HTERT RPE-1 (cell line): ENCODE data around the gene LIN37.
"Not testable (repeated sequence)": the region's sequence is repeated elsewhere in the genome, so short reads cannot be mapped to it uniquely, and the experiment has no call there.

Experiments used
- in situ Hi-C: fragments of 300-500 bp; cut with MboI; formaldehyde crosslinking; loops from 4 replicates; pipeline ENCODE4 v1.14.3; 2020; ENCODE audit warnings: low sequenced_read_pairs

The LIN37 gene

GRCh38 chr19:35787227-35787799 is 38.9 kb downstream of the LIN37 start:
- in situ Hi-C loops = no loop called here

GRCh38 chr19:35788205-35788960 is 40.0 kb downstream of the LIN37 start:
- in situ Hi-C loops = no loop called here

GRCh38 chr19:35789195-35789977 is 41.0 kb downstream of the LIN37 start:
- in situ Hi-C loops = no loop called here

- in situ Hi-C loops = no loop called here
Measured at GRCh38 chr19:35789978-35790944, 41.9 kb downstream of the LIN37 start.

GRCh38 chr19:35790981-35791813 is 42.8 kb downstream of the LIN37 start:
- in situ Hi-C loops = no loop called here

GRCh38 chr19:35791814-35792279 is 43.5 kb downstream of the LIN37 start:
- in situ Hi-C loops = no loop called here

- in situ Hi-C loops = no loop called here
Measured at GRCh38 chr19:35792312-35792711, 43.9 kb downstream of the LIN37 start.

GRCh38 chr19:35792888-35793287 is 44.5 kb downstream of the LIN37 start:
- in situ Hi-C loops = no loop called here

- in situ Hi-C loops = no loop called here
Measured at GRCh38 chr19:35793381-35794165, 45.2 kb downstream of the LIN37 start.

- in situ Hi-C loops = not testable (repeated sequence)
Measured at GRCh38 chr19:35795564-35795963, 47.2 kb downstream of the LIN37 start.

- in situ Hi-C loops = no loop called here
Measured at GRCh38 chr19:35796645-35797542, 48.5 kb downstream of the LIN37 start.

- in situ Hi-C loops = no loop called here
Measured at GRCh38 chr19:35797663-35798062, 49.3 kb downstream of the LIN37 start.

GRCh38 chr19:35801828-35802227 is 53.5 kb downstream of the LIN37 start:
- in situ Hi-C loops = no loop called here
